BJ (cell line): Measurements from ENCODE around the gene HES7. TPM values are rescaled to one million over a fixed set of nuclear protein-coding genes. Genes with fewer than 3 reads are reported as not detected.

ENCODE experiments used
- CTCF ChIA-PET: fragments of 350-600 bp; formaldehyde crosslinking; extraction: SDS; loops from one replicate; lab custom pipeline; 2021; ENCODE audit warnings: antibody characterized with exemption, inconsistent platforms; lab: Yijun Ruan, JAX
- POLR2A ChIA-PET: fragments of 300-600 bp; sonication (Branson Sonifier 250); formaldehyde crosslinking; extraction: SDS; loops from one replicate; lab custom pipeline; 2021; ENCODE audit warnings: antibody characterized with exemption; lab: Charles Lee
- DNase-seq: peaks from one replicate; pipeline ENCODE4 v3.0.0-alpha.2; 2011; ENCODE audit warnings: low read depth
- H3K27me3 ChIP-seq: 2 replicates; pipeline ENCODE4 v1.6.0; 2011; ENCODE audit warnings: low read length; ENCODE audit not compliant: control insufficient read depth, insufficient read depth
- H3K36me3 ChIP-seq: 2 replicates; pipeline ENCODE4 v1.5.1; 2011; ENCODE audit warnings: low read length; ENCODE audit not compliant: control insufficient read depth, insufficient read depth
- H3K4me3 ChIP-seq: 2 replicates; pipeline ENCODE4 v1.5.1; 2011; ENCODE audit warnings: low read depth, mild to moderate bottlenecking, control low read depth, low read length
- CTCF ChIP-seq: IDR thresholded peaks from 2 replicates; pipeline ENCODE4 v1.5.1; 2011; ENCODE audit warnings: low read depth, mild to moderate bottlenecking, control low read depth, inconsistent platforms, low read length, moderate library complexity; ENCODE audit not compliant: insufficient read depth
- polyA plus RNA-seq: library from polyadenylated mRNA; depleted of rRNA; stranded (reverse); fragments of >200 nt; gene quantifications from 2 replicates; pipeline ENCODE4 v1.2.3, GENCODE V29; 2011

The HES7 gene
- polyA plus RNA-seq, 1 experiment = not detected

- CTCF ChIA-PET = interaction anchor here (2.0 to 16.4 kb wide), 4 partner anchors 10 to 19 kb away, joined by 4 to 183 read pairs (median 18); partner anchors contain the start of genes ALOX12B and ALOXE3
- no peak for DNase-seq
- Histone ChIP-seq H3K27me3 (peaks cover 11% of the 10 kb centered on the region; the same call in 1 of the 2 replicates), H3K36me3 (no peaks in the 10 kb centered on the region), H3K4me3 (no peak overlapping the region)
- TF ChIP-seq CTCF = no peak
- POLR2A ChIA-PET = no interaction called here
These were observed 23.8 kb downstream of the HES7 start for GRCh38 chr17:8100111-8100510.

GRCh38 chr17:8096541-8096940, 27.4 kb downstream of the HES7 start:
- H3K36me3 ChIP-seq = no peaks in the 10 kb centered on the region
- ChIA-PET CTCF (interaction anchor here (1.1 to 1.3 kb wide), 4 partner anchors 14 to 205 kb away, joined by 3 to 4 read pairs (median 3); no protein-coding TSS in a partner anchor), POLR2A (no interaction called here)
- no peak for TF ChIP-seq CTCF
- no peak overlapping the region for H3K4me3 ChIP-seq
- DNase-seq = no peak
- peaks cover 13% of the 10 kb centered on the region for H3K27me3 ChIP-seq

GRCh38 chr17:8095361-8095760, 28.5 kb downstream of the HES7 start:
- no peak for TF ChIP-seq CTCF
- ChIA-PET CTCF (interaction anchor here (1.1 to 10.0 kb wide), 7 partner anchors 10 to 206 kb away, joined by 3 to 183 read pairs (median 4); no protein-coding TSS in a partner anchor), POLR2A (no interaction called here)
- no peaks in the 10 kb centered on the region for H3K36me3 ChIP-seq
- H3K4me3 ChIP-seq = no peak overlapping the region
- H3K27me3 ChIP-seq = peaks cover 22% of the 10 kb centered on the region
- DNase-seq = no peak

GRCh38 chr17:8091033-8091687, 32.7 kb downstream of the HES7 start:
- Histone ChIP-seq H3K4me3 (no peak overlapping the region), H3K36me3 (no peaks in the 10 kb centered on the region), H3K27me3 (peaks cover 25% of the 10 kb centered on the region)
- ChIA-PET POLR2A (no interaction called here), CTCF (interaction anchor here (0.6 to 10.0 kb wide), 9 partner anchors 9 to 31 kb away, joined by 3 to 183 read pairs (median 5); partner anchors contain the start of gene ALOXE3)
- TF ChIP-seq CTCF = no peak
- DNase-seq = no peak

- CTCF ChIA-PET = interaction anchor here (0.8 to 10.0 kb wide), 3 partner anchors 14 to 211 kb away, joined by 3 to 183 read pairs (median 63); no protein-coding TSS in a partner anchor
- Histone ChIP-seq H3K4me3 (no peak overlapping the region), H3K27me3 (peaks cover 25% of the 10 kb centered on the region), H3K36me3 (no peaks in the 10 kb centered on the region)
- POLR2A ChIA-PET = no interaction called here
- no peak for DNase-seq
- TF ChIP-seq CTCF = no peak
These were observed 34.2 kb downstream of the HES7 start for GRCh38 chr17:8089728-8090127.
